GM19324 (cell line): ENCODE results near the gene DXO.

Experiments
- ATAC-seq: cut with Tn5 transposase; IDR thresholded peaks from one replicate; pipeline ENCODE4 v1.9.1; 2021; ENCODE audit warnings: mild to moderate bottlenecking, moderate library complexity; ENCODE audit not compliant: unreplicated experiment, low FRiP score

DXO gene

GRCh38 chr6:31958741-31959739, 12.9 kb downstream of the DXO start, which contains the start of the genes NELFE and SKIC2:
Gene NELFE (minus strand): TSS chr6:31958971. CDS start chr6:31958446, 525 bp downstream.
Gene SKIC2 (plus strand): TSS chr6:31959175. CDS start chr6:31959193, 18 bp downstream.
- peak; percentile 97 for ATAC-seq

GRCh38 chr6:31958412-31958740, 13.6 kb downstream of the DXO start:
- peak; percentile 2 for ATAC-seq

- no peak for ATAC-seq
These were observed 15.1 kb downstream of the DXO start for GRCh38 chr6:31956796-31957195.

GRCh38 chr6:31954511-31954910, 17.4 kb downstream of the DXO start:
- no peak for ATAC-seq

GRCh38 chr6:31952890-31953289, 19.0 kb downstream of the DXO start:
- ATAC-seq = no peak

GRCh38 chr6:31952140-31952805, 19.7 kb downstream of the DXO start:
- ATAC-seq = no peak

GRCh38 chr6:31949926-31950548, 21.9 kb downstream of the DXO start:
- ATAC-seq = no peak

- ATAC-seq = no peak
These were observed 23.1 kb downstream of the DXO start for GRCh38 chr6:31948753-31949413.

- no peak for ATAC-seq
These were observed 23.6 kb downstream of the DXO start for GRCh38 chr6:31948306-31948705.

GRCh38 chr6:31947864-31948263, 24.1 kb downstream of the DXO start:
- no peak for ATAC-seq

GRCh38 chr6:31947070-31947675, 24.8 kb downstream of the DXO start:
- no peak for ATAC-seq

GRCh38 chr6:31946370-31946885, 25.5 kb downstream of the DXO start:
- ATAC-seq = no peak

- ATAC-seq = no peak
These were observed 26.2 kb downstream of the DXO start, which contains the start of gene CFB for GRCh38 chr6:31945507-31946369. Gene CFB (plus strand): TSS chr6:31946095. CDS start chr6:31946222, 127 bp downstream.

GRCh38 chr6:31945154-31945506, 26.8 kb downstream of the DXO start:
- no peak for ATAC-seq

GRCh38 chr6:31943742-31944141, 28.2 kb downstream of the DXO start:
- no peak for ATAC-seq

GRCh38 chr6:31940256-31940664, 31.7 kb downstream of the DXO start:
- ATAC-seq = no peak

GRCh38 chr6:31935823-31936222, 36.1 kb downstream of the DXO start:
- no peak for ATAC-seq

- no peak for ATAC-seq
These were observed 36.9 kb downstream of the DXO start for GRCh38 chr6:31935021-31935420.

- ATAC-seq = no peak
These were observed 38.4 kb downstream of the DXO start for GRCh38 chr6:31933537-31933936.
